22Rv1 (cell line): ENCODE data around the gene CPZ.

Source experiments
- ZFX ChIP-seq: fragments of 450-650 bp; IDR thresholded peaks from 2 replicates; pipeline ENCODE4 v1.6.1; 2017; ENCODE audit warnings: antibody characterized with exemption, borderline replicate concordance
- TF ChIP-seq, protein P1 (sequence below): fragments of 450-650 bp; IDR thresholded peaks from 2 replicates; pipeline ENCODE4 v1.5.1; 2017; ENCODE audit warnings: mild to moderate bottlenecking

DNA sequence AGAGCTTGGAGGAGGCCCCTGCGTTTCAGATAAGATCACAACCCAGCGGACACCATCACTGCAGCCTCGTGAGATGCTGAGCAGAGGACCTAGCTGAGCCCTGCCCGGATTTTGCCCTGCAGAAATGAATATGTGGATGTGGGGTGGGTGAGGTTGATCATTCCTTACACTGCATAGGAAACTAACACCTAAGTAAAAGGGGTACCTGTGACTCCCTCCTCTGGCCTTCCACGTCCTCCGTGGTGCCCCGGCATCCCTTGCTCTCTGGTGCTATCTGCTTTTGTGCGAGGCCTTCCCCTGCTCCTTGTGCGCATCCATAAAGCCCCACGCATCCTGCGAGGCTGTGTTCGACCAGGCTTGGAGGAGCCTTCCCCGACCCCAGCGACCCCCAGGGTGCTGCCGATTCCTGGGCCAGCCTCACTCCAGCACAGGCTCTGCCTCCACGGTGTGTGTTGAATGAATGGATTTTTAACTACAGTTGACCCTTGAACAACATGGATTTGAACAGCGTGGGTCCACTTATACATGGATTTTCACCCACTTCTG lies 37.9 kb upstream of the CPZ start:
- TF ChIP-seq, protein P1, sequence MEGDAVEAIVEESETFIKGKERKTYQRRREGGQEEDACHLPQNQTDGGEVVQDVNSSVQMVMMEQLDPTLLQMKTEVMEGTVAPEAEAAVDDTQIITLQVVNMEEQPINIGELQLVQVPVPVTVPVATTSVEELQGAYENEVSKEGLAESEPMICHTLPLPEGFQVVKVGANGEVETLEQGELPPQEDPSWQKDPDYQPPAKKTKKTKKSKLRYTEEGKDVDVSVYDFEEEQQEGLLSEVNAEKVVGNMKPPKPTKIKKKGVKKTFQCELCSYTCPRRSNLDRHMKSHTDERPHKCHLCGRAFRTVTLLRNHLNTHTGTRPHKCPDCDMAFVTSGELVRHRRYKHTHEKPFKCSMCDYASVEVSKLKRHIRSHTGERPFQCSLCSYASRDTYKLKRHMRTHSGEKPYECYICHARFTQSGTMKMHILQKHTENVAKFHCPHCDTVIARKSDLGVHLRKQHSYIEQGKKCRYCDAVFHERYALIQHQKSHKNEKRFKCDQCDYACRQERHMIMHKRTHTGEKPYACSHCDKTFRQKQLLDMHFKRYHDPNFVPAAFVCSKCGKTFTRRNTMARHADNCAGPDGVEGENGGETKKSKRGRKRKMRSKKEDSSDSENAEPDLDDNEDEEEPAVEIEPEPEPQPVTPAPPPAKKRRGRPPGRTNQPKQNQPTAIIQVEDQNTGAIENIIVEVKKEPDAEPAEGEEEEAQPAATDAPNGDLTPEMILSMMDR: no peak
- TF ChIP-seq ZFX: no peak
